Measurements from ENCODE around the gene IQSEC1. TPM values are rescaled to one million over a fixed set of nuclear protein-coding genes. Genes with fewer than 3 reads are reported as not detected.

The IQSEC1 gene
- total RNA-seq, 1 donor from 2014 or later: 55.2 TPM

GRCh38 chr3:12954891-12955650 is 118.2 kb downstream of the IQSEC1 start:
- DNase-seq (ENCODE audit: low spot score): peak; percentile 91

GRCh38 chr3:12954180-12954579 is 119.0 kb downstream of the IQSEC1 start:
- DNase-seq (ENCODE audit: low spot score): no peak

- DNase-seq (ENCODE audit: low spot score): no peak
These were observed 119.8 kb downstream of the IQSEC1 start for GRCh38 chr3:12953201-12953995.

DNA sequence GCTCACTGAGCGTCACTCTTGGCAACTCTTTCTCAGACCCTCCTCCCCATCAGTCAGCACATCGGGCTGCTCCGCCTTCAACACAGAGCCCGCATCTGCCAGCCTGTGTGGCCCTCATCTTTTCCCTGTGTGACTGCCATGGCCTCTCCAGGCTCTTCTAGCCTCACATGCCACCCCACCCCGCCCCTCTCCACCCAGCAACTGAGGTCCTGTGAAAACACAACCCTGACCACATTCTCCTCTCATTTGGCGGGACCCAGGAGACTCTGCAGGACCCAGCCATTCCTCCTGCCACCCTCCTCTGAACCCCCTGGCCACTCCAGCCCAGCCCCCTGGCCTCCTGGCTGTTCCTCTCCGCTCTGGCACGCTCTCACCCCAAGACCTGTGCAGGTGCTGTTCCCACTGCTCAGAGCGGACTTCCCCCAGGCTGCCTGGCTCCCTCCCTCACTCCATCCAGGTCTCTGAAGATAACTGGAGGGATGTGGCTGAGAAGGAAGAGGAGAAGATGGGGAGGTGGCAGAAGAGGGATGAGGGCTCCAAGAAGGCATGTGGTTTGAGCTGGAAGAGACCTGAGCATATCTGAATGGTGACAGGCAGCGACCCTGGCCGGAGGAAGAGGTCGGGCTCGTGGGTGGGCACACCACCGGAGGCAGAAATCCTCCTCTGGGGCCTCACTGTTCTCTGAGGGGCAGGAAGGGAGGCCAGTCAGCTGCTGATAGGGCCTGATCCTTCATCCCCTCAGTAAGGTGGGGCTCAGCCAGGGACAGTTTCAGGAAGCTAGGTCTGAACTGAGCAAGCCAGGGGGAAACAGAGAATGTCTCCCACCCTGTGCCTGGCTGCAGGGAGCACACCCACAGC is 120.7 kb downstream of the IQSEC1 start:
- no peak for DNase-seq (ENCODE audit: low spot score)

DNA sequence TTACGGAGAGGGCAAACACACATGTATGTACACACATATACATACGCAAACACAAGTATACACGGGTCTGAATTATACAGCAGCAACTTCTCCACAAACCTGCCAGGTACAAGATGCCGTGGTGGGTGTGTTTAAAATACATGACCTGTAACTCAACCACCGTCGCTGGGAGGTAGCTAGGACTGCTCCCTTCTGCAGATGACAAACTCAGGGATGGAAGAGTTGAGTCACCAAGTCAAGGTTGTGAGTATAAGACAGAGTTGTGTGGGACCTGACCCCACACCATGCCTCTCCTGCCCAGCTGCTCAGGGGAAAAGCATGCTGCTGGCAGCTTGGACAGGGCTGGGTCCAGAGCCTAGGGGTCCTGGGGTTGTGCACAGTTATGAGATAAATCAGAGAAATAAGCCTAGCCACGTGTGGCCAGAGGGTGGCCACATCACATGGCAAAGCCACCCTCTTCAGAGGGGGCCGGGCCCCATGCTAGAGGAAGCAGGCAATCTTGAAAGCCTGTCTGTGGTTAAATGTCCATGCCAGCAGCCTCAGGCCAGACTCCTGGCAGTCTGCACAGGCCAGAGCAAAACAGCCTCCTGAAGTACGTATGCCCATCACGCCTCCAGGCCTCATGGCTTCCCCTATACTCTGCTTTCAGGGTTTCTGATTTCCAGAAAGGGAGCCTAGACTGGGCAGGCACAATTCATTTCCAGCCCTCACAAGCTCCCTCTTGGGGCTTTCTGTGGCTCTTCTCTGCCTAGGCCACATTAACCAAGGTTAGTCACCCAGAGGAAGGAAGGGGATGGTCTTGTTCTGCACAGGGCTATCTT is 124.1 kb downstream of the IQSEC1 start:
- no peak for DNase-seq (ENCODE audit: low spot score)

DNA sequence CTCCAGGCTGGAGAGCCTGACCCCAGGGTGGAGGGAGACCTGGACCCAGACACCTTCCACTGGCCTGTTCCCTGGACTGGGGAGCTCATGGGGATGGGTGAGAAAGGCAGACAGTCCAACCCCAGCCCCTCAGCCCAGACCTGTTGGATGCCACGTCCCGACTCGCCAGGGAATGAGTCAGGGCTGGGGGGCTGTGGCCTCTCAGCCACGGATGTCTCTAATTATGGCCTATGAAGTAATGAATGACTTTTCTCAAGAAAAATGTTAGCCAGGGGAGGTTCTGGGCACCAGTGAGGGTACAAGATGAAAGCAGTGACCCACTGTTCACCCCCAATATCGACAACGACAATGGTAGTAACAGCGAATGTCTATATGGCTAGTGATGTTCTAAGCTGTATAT is 124.9 kb downstream of the IQSEC1 start:
- no peak for DNase-seq (ENCODE audit: low spot score)

GRCh38 chr3:12947504-12948369 is 125.5 kb downstream of the IQSEC1 start:
- DNase-seq (ENCODE audit: low spot score): peak; percentile 77

DNA sequence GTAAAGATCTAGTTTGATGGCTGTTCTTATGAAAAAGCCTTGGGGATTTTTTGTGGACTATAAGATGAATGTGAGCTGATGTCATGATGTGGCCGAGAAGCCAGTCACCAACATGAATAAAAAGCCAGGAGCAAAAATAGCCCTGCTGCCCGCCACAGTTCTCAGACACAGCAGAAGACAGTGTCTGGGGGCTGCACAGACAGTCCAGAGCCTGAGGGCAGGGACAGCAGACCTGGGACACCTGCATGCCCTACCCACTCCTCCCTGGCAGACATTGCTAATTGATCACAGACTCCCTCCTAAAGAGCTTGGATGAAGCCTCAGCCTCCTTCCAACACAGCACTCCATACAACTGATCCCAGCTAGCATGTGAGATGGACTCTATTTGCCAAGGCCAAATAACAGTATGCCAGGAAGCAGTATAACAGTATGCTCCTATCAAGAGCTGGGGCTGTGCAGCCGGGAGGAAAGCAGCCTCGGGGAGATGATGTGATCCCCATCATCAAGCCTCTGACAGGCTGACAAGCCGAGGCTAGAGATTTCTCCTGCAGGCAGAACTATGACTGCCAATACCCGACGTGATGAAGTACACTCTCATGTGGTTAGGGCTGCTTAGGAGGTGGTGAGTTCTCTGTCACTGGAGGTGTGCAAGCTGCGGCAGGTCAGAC is 126.4 kb downstream of the IQSEC1 start:
- DNase-seq (ENCODE audit: low spot score): no peak

DNA sequence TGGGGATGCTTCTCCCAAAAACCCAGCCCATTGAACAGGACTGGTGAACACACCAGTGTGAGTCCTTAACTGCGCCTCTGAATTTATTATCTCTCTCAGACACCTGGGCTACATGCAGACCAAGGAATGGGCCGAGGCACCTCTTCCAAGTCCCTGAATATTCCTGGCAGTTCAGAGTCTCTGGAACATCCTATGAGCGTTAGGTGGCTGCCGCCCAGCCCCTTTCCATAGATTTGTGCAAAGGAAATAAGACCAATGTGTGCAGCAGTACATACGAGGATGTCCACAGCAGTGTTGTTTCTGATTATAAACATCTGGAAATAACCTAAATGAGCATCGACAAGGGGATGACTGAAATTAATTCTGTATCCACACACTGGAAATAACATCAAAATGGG is 127.0 kb downstream of the IQSEC1 start:
- DNase-seq (ENCODE audit: low spot score): no peak

- no peak for DNase-seq (ENCODE audit: low spot score)
These were observed 128.4 kb downstream of the IQSEC1 start for GRCh38 chr3:12944849-12945248.

DNA sequence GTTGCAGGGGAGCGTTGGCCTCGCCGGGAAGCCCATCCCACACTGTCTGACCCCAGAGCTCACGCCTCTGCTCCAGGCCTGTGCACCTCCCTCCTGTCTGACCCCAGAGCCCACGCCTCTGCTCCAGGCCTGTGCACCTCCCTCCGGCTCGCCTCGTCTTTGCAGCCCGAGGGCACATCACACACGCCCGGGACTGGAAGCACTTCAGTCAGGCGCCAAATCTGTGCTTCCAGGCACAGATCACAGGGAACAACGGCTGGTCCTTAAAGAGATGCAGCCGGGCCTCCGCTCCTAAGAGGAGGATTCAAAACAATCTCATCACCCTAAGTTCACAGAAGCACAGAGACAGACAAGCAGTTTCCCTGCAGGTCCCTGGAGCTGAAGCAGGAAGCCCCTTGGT is 128.8 kb downstream of the IQSEC1 start:
- no peak for DNase-seq (ENCODE audit: low spot score)

DNA sequence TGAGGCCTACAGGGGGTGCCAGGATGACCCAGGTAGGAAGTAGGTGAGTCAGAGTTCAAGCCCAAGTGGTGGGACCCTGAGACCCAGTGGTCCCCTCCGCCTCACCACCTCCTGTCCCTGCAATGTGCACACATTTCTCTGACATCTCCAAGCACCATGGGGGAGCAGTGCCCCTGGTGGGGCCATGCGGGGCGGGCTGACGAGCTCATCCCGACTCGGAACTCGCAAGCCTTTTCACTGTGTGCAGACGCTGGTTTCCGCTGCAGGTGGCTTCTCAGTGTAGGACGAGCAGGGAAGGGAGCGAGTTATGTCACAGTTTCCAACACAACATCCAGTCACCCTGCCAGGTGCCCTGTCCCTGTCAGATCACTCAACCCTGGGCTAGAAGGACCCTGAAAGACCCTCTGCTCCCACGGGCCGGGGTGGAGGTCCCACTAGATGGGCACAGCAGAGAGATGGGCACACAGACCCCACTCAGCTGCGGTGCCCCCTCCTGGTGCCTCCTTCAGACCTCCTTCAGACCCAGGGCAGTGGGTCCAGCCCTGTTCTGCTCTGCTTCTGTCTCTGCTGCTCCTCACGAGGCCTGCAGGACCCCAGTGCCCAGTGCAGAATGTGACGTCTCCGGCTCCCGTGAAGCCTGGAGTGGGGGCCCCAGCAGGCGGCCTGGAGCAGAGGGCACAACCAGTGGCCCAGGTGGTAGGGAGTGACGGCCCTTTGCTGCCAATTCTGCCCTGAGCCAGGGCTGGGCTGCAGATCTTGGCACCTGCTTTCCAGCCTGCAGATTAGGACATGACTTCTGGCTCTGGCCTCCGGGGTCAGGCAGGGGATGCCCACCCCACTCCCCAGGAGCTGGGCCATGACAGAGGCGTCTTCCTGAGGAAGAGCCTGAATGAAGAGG is 129.9 kb downstream of the IQSEC1 start:
- DNase-seq (ENCODE audit: low spot score): no peak

DNA sequence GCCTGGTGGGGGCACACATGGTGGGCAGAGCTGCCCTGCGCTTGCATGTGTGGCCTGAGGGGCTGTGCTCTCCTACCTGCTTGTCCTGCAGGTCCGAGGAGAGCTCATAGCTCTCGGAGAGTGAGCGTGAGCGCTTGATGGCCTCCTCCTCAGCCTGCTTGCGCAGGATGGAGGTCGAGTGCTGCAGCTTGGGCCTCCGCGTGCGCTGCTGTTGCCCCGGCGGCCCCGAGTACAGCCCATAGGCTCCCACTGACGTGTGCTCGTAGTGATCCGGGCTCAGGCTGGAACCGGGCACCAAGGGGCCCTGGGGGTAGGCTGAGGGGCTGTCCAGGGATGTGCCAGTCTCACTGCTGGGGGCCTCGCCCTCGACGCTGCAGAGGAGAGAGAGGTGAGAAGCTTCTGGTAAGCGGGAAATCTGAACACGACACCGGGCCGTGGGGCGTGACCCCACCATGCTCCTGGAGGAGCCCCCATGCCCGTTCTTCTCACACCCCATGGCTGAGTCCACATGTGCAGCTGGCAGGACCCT is 131.7 kb downstream of the IQSEC1 start:
- no peak for DNase-seq (ENCODE audit: low spot score)

- no peak for DNase-seq (ENCODE audit: low spot score)
These were observed 132.4 kb downstream of the IQSEC1 start for GRCh38 chr3:12940854-12941253.

GRCh38 chr3:12939137-12939536 is 134.1 kb downstream of the IQSEC1 start:
- no peak for DNase-seq (ENCODE audit: low spot score)

- no peak for DNase-seq (ENCODE audit: low spot score)
These were observed 134.9 kb downstream of the IQSEC1 start for GRCh38 chr3:12938258-12938711.

GRCh38 chr3:12935861-12936830 is 137.1 kb downstream of the IQSEC1 start:
- DNase-seq (ENCODE audit: low spot score): no peak
